ENCODE data around the gene SYNPO.

SYNPO gene

GRCh38 chr5:150607105-150607504, 33.4 kb upstream of the SYNPO start:
- no peak for DNase-seq (ENCODE audit: low read depth)

- DNase-seq (ENCODE audit: low read depth), result no peak
Measured at GRCh38 chr5:150607991-150608390, 32.5 kb upstream of the SYNPO start.

GRCh38 chr5:150608991-150609390, 31.5 kb upstream of the SYNPO start:
- no peak for DNase-seq (ENCODE audit: low read depth)

DNA sequence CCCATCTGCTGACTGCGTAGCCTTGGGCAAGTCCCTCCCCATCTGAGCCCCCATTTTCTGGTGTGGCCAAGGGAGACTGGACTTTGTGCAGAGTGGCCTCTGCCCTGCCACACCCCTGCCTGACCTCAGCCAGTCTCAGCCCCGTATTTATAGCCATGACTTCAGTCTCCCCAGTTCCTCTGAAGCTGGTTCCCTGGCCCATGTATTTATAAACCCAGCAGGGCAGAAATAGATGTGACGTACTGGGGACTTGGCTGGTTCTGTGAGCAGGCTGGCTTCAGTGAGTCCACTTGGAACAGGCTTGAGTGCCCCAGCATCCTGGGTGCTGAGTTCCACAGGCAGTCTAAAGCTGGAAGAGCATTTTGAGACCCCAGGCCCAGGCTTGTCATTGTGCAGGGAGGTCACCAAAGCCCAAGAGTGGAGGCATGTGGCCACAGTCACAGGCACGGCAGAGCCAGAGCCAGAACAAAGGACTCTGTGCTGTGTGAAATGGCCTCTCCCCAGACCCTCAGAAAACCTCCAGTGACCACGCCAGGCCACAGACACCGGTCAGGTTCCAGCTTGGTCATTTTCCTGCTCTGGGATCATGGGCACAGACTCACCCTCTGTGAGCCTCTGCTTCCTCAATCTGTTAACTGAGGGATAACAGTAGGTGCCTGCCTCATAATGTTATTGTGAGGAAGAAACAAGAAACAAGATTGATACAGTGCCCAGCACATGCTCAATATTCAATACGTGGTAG, 30.4 kb upstream of the SYNPO start:
- DNase-seq (ENCODE audit: low read depth), result no peak

GRCh38 chr5:150611026-150611425, 29.4 kb upstream of the SYNPO start:
- no peak for DNase-seq (ENCODE audit: low read depth)

DNA sequence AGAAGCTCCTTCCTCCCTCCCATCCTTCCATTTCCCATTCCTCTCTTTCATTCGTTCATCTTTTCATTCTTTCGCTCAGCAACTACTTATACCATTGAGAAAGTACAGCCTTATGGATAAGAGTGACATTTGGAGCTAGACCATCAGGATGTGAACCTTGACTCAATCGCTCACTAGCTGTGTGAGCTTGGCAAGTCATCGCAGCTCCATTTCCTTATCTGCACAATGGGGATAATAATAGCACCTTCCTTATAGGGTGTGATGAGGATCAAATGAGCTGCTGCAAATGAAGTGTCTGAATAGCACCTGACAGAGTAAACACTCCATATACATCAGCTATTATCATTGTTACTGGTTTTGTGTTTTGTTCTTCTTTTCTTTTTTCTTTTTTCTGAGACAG, 28.1 kb upstream of the SYNPO start:
- no peak for DNase-seq (ENCODE audit: low read depth)

- DNase-seq (ENCODE audit: low read depth), result no peak
Measured at GRCh38 chr5:150612905-150613670, 27.4 kb upstream of the SYNPO start.

- no peak for DNase-seq (ENCODE audit: low read depth)
Measured at GRCh38 chr5:150613991-150614660, 26.3 kb upstream of the SYNPO start.

- no peak for DNase-seq (ENCODE audit: low read depth)
Measured at GRCh38 chr5:150614661-150615060, 25.8 kb upstream of the SYNPO start.

DNA sequence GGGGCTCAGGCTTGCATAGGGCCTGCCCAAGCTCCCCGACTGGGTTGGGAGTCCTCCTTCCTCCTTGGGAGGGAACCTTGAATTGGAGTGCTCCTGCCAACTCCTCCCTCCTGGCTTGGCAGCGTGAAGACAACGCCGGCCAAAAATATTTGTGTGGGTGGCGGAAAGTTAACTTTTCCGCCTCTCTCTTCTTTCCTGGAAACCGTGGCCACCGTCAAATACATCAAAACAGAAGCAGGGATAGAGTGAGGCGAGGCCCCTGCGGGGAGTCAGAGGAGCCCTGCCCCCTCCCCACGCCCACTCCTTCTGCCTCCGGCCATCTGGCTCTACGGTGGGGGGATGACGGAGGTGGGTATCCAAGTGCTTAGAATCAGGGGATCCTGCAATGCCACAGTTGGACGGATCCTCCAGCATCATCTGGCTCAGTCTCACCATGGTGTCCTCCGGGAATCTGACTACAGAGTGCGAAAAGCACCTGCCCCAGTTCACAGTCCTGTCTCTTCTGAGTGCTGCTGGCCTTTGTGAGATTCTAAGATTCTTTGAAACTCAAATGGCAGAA, 25.2 kb upstream of the SYNPO start:
- no peak for DNase-seq (ENCODE audit: low read depth)

GRCh38 chr5:150616024-150616470, 24.4 kb upstream of the SYNPO start:
- DNase-seq (ENCODE audit: low read depth), result no peak

GRCh38 chr5:150616506-150616905, 24.0 kb upstream of the SYNPO start:
- no peak for DNase-seq (ENCODE audit: low read depth)

DNA sequence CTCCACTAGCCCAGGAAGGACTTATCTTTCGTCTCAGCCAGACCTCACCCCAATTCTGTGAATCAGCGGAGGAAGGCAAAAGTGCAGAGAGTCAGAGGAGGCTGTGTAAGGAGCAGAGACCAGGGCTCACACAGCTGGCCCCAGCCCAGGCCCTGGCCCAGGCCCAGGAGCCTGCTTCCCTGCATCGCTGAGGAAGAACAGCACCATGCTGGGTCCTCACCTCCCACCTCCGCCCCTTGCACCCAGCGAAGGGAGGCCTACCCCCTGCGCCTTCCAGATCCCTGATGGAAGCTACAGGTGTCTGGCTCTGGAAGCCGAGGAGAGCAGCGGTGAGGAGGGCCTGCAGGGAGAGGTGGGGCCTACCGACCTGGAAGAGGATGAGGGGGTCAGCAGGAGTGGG, 22.3 kb upstream of the SYNPO start:
- no peak for DNase-seq (ENCODE audit: low read depth)

DNA sequence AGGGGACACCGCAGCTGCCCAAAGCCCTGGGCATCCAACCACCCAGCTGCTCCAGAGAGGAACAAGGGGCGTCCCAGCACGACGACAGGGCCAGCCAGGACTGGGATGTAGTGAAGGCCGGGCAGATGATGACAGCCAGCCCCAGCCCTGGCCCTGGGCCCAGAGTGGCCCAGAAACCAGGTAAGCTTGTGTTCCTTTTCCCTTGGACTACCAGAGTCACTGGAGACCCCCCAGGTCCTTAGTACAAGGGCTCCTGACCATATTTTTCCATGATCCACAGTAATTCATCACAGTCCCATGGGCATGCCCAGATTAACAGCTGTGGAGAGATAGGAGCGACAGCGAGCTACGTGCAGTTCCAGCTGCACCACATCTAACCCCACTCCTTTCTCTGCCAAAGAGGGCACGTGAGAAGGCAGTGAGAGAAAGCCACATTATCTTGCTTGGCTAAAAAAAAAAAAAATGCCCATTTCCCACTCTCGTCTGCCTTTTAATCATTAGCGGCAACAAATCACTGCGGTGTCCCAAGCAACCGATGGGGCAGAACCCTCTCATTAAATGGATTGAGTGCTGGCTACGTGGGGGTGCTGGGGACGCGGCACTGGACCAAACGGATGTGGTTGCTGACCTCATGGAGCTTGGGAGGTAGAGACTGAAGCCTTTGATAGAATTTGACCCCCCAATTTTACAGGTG, 21.7 kb upstream of the SYNPO start:
- DNase-seq (ENCODE audit: low read depth), result no peak

GRCh38 chr5:150619359-150620230, 20.9 kb upstream of the SYNPO start:
- no peak for DNase-seq (ENCODE audit: low read depth)

GRCh38 chr5:150621301-150621700, 19.2 kb upstream of the SYNPO start:
- DNase-seq (ENCODE audit: low read depth), result no peak

DNA sequence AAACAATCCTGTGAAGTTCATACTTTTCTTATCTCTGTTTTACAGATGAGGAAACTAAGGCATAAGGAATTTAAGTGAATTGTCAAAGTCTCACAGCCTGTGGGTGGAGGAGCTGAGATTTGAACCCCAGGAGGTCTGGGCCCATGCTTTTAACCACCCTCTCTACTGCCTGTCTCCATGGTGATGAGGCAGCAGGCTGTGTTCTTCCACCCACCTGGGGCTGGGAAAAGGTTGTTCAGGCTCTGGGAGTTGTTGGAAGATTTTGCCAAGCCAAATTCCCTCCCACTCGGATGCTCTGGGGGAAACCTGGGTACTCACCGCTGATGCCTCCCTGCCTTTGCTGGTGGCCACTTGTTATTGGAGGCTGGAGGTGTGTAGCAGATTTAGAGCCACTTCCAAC, 18.3 kb upstream of the SYNPO start:
- DNase-seq (ENCODE audit: low read depth), result no peak

DNA sequence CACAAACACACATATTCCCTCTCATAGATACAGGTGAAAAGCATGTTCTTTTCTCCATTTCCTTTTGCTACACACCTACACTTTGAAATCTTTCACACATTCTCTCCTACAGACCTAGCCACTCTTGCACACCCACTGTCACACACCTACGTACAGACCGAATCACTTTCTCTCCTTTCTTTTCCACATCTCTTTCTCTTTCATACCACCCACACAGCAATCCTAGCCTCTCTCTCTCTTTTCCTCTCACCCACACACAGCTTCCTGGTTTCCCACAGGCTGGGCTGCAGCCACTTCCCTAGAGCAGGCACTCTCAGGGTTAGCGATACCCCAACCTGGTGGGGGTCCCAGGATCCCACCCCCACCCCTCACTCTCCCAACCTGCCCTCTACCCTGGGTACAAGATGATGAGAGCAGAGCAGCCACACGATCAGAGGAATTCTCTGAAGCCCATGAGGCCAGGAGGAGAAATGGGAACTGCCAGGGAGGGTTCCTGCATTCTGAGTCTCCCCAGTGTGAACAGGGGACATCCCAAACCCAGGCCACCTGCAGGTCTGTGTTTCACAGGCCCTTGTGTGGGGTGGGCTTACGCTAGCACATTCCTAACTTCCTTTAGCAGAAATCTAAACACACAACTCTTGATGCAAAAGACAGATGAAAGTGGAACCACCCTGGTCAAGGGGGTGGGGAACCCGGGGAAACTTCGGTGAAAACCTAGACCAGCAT, 17.1 kb upstream of the SYNPO start:
- DNase-seq (ENCODE audit: low read depth), result no peak

DNA sequence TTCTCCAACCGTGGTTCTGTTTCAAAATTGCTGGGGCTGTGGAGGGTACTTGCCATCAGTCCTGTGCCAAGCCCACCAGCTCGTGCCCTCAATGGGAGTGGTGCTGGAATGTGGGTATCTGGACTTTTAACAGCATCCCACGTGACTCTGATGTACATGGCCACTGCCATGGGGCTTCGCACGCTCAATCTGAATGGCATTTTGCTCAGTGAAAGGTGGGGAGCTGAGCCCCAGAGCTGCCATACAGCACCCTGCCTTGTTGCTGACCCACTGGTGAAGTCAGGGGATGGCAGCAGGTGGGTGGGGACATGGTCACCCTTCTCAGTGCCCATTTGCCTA, 16.6 kb upstream of the SYNPO start:
- DNase-seq (ENCODE audit: low read depth), result no peak

DNA sequence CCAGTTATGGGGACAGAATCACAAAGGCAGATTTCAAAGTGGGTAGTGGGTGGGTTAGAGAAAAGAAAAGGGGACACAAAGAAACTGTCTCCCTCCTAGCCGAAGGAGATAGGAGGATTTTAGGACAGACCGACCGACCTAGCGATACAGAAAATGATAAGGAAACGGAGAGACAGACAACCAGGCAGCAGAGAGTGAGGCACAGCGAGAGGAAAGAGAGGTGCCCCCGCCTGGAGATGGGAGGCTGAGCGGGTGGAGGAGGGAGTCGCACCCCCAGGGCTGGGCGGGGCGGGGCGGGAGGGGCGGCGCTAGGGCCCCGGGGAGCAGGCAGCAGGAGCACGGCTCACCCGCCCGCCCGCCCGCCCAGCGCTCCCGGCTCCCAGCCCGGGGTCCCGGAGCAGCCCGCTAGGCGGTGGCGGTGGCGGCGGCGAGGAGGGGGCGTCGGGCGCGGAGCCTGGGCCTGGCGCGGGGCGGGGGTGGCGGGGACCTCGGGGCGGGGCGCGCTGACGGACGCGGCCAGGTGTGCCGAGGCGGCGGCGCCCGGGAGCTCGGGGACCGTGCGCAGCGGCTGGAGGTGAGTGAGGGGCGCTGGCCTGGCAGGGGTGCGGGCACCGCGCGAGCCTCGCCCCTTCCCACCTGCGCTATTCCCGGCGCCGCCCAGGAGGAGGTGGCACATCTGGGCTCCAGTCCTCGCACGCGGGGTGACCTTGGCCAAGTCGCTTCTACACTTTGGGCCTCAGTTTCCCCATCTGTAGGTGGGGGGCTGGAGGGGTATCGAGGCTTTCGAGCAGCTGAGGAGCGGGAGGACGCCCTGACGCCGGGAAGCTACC, 15.9 kb upstream of the SYNPO start:
- DNase-seq (ENCODE audit: low read depth), result peak; percentile 15
